GM12875 (cell line): ENCODE measurements around the gene CECR2.
"Not testable (repeated sequence)": the region's sequence is repeated elsewhere in the genome, so short reads cannot be mapped to it uniquely, and the experiment has no call there.

ENCODE experiments used
- H3K4me3 ChIP-seq: one replicate; pipeline ENCODE4 v1.5.1; 2011; ENCODE audit warnings: low read depth, low read length, control low read depth
- CTCF ChIP-seq: IDR thresholded peaks from 2 replicates; pipeline ENCODE4 v1.5.1; 2011; ENCODE audit warnings: low read depth, mild to moderate bottlenecking, control low read depth, inconsistent platforms, low read length, moderate library complexity, borderline replicate concordance; ENCODE audit not compliant: insufficient read depth

CECR2 gene

GRCh38 chr22:17514084-17514483 lies 144.8 kb downstream of the CECR2 start:
- TF ChIP-seq CTCF, result no peak

GRCh38 chr22:17518406-17518805 lies 149.1 kb downstream of the CECR2 start:
- TF ChIP-seq CTCF, result no peak
- H3K4me3 ChIP-seq, result no peak overlapping the region

More at GRCh38 chr22:17514084-17514483, 144.8 kb downstream of the CECR2 start:
- H3K4me3 ChIP-seq, result no peak overlapping the region

- not testable (repeated sequence) for H3K4me3 ChIP-seq
These were observed 152.7 kb downstream of the CECR2 start for GRCh38 chr22:17521971-17522370.

- no peak overlapping the region for H3K4me3 ChIP-seq
- no peak for TF ChIP-seq CTCF
These were observed 154.7 kb downstream of the CECR2 start for GRCh38 chr22:17523925-17524324.

- no peak for TF ChIP-seq CTCF
- H3K4me3 ChIP-seq, result no peak overlapping the region
These were observed 167.0 kb downstream of the CECR2 start for GRCh38 chr22:17536269-17536668.

GRCh38 chr22:17537155-17537554 lies 167.9 kb downstream of the CECR2 start:
- TF ChIP-seq CTCF, result no peak
- H3K4me3 ChIP-seq, result no peak overlapping the region

GRCh38 chr22:17540481-17540880 lies 171.2 kb downstream of the CECR2 start:
- H3K4me3 ChIP-seq, result no peak overlapping the region
- 0 out of 2 replicates have a peak, but pooled peaks have one; percentile 17 for TF ChIP-seq CTCF

GRCh38 chr22:17541476-17541875 lies 172.2 kb downstream of the CECR2 start:
- TF ChIP-seq CTCF, result no peak
- no peak overlapping the region for H3K4me3 ChIP-seq
